Glutamatergic neuron (in vitro differentiated cells): Measurements from ENCODE around the gene CST3. TPM values are rescaled to one million over a fixed set of nuclear protein-coding genes. Genes with fewer than 3 reads are reported as not detected.

Experiments
- DNase-seq: peaks from one replicate; pipeline ENCODE4 v3.0.0; 2022
- H3K27ac Mint-ChIP-seq: one replicate; pipeline ENCODE4 v1.8.0; 2020; ENCODE audit warnings: mild to moderate bottlenecking, mixed read lengths, inconsistent platforms; ENCODE audit not compliant: unreplicated experiment
- H3K27me3 Mint-ChIP-seq: one replicate; pipeline ENCODE4 v1.8.0; 2020; ENCODE audit warnings: mild to moderate bottlenecking, moderate library complexity, mixed read lengths, inconsistent platforms; ENCODE audit not compliant: unreplicated experiment
- H3K36me3 Mint-ChIP-seq: one replicate; pipeline ENCODE4 v1.8.0; 2020; ENCODE audit warnings: mild to moderate bottlenecking, mixed read lengths, inconsistent platforms; ENCODE audit not compliant: unreplicated experiment
- H3K4me1 Mint-ChIP-seq: one replicate; pipeline ENCODE4 v1.8.0; 2020; ENCODE audit warnings: mild to moderate bottlenecking, low read depth, mixed read lengths, inconsistent platforms; ENCODE audit not compliant: unreplicated experiment
- H3K4me3 Mint-ChIP-seq: one replicate; pipeline ENCODE4 v1.8.0; 2020; ENCODE audit warnings: mild to moderate bottlenecking, mixed read lengths, inconsistent platforms; ENCODE audit not compliant: unreplicated experiment
- H3K9me3 Mint-ChIP-seq: one replicate; pipeline ENCODE4 v1.8.0; 2020; ENCODE audit warnings: mild to moderate bottlenecking, moderate library complexity, mixed read lengths, inconsistent platforms; ENCODE audit not compliant: unreplicated experiment
- CTCF ChIP-seq: fragments of 200-600 bp; sonication (generic); IDR thresholded peaks from one replicate; pipeline ENCODE4 v1.5.0; 2021; ENCODE audit not compliant: partially characterized antibody, unreplicated experiment
- total RNA-seq: library from RNA; stranded (reverse); fragmentation: NEBNext Ultra II Directional; extraction: Animal tissue kit (Norgen Biotek cat#: 25700); gene quantifications from one replicate; pipeline ENCODE4 v1.2.1, GENCODE V29; 2021; ENCODE audit not compliant: unreplicated experiment

CST3 gene
- total RNA-seq, 1 donor from 2014 or later = 224 TPM

GRCh38 chr20:23654000-23654399 is 16.2 kb upstream of the CST3 start:
- DNase-seq = no peak
- TF ChIP-seq CTCF = no peak
- Mint-ChIP-seq H3K4me3 (no peak overlapping the region), H3K4me1 (no peaks in the 10 kb centered on the region), H3K9me3 (no peaks in the 10 kb centered on the region), H3K27ac (no peak overlapping the region), H3K27me3 (peaks cover 2% of the 10 kb centered on the region), H3K36me3 (no peaks in the 10 kb centered on the region)

- Mint-ChIP-seq H3K4me3 (no peak overlapping the region), H3K27me3 (peaks cover 2% of the 10 kb centered on the region), H3K27ac (no peak overlapping the region), H3K4me1 (no peaks in the 10 kb centered on the region), H3K9me3 (no peaks in the 10 kb centered on the region), H3K36me3 (no peaks in the 10 kb centered on the region)
- DNase-seq = no peak
- TF ChIP-seq CTCF = no peak
Observed at GRCh38 chr20:23653400-23653938, 15.7 kb upstream of the CST3 start.

GRCh38 chr20:23652926-23653325 is 15.2 kb upstream of the CST3 start:
- no peak for TF ChIP-seq CTCF
- H3K36me3 Mint-ChIP-seq = no peaks in the 10 kb centered on the region
- no peaks in the 10 kb centered on the region for H3K4me1 Mint-ChIP-seq
- no peaks in the 10 kb centered on the region for H3K9me3 Mint-ChIP-seq
- DNase-seq = no peak
- no peak overlapping the region for H3K27ac Mint-ChIP-seq
- peaks cover 2% of the 10 kb centered on the region for H3K27me3 Mint-ChIP-seq
- no peak overlapping the region for H3K4me3 Mint-ChIP-seq

- DNase-seq = no peak
- Mint-ChIP-seq H3K27me3 (peaks cover 2% of the 10 kb centered on the region), H3K27ac (no peak overlapping the region), H3K36me3 (no peaks in the 10 kb centered on the region), H3K9me3 (no peaks in the 10 kb centered on the region), H3K4me3 (no peak overlapping the region), H3K4me1 (no peaks in the 10 kb centered on the region)
- TF ChIP-seq CTCF = no peak
Observed at GRCh38 chr20:23652371-23652770, 14.6 kb upstream of the CST3 start.

- no peaks in the 10 kb centered on the region for H3K36me3 Mint-ChIP-seq
Observed at GRCh38 chr20:23651117-23651516, 13.4 kb upstream of the CST3 start.

More at GRCh38 chr20:23651117-23651516, 13.4 kb upstream of the CST3 start:
- no peak for DNase-seq
- Mint-ChIP-seq H3K4me1 (no peaks in the 10 kb centered on the region), H3K9me3 (no peaks in the 10 kb centered on the region), H3K27me3 (peaks cover 2% of the 10 kb centered on the region), H3K4me3 (no peak overlapping the region), H3K27ac (no peak overlapping the region)
- no peak for TF ChIP-seq CTCF
